Measurements from ENCODE around the gene TRIM49D2.
"Not testable (repeated sequence)": the region's sequence is repeated elsewhere in the genome, so short reads cannot be mapped to it uniquely, and the experiment has no call there.

Gene TRIM49D2

DNA sequence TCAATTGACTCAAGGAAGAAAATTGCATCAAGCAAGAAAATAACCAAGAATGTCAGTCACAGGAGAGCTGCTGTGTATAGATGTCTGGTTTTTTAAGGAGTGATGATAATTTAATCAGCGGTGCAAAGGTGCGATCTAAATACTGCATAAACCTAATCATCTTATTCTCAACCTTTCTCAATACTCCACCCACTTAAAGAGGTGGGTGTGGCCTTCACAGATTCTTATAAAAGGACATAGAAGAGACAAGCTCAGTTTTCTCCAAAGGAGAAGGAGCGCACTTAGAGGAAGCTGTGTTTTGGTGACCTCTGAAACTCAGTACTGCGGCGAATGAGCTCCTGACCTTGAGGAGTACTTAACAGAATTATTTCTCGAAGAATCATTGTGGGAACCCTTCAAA, at the start of gene TRIM49D2:
TRIM49D2 (plus strand) TSS at position 301 of the 400 bp plus-strand sequence. CDS start 2,698 bp downstream, outside the sequence.
- not testable (repeated sequence) for DNase-seq

DNA sequence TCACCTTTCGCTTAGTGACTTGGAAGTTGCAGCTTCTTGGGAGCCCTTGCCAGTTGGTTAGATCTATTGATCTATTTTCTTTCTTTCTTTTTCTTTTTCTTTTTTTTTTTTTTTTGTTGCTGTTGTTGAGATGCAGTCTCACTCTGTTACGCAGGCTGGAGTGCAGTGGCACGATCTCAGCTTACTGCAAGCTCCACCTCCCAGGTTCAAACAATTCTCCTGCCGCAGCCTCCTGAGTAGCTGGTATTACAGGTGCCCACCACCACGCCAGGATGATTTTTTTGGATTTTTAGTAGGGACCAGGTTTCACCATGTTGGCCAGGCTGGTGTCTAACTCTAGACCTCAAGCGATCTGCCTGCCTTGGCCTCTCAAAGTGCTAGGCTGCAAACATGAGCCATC, 46.4 kb upstream of the TRIM49D2 start:
- not testable (repeated sequence) for DNase-seq

DNA sequence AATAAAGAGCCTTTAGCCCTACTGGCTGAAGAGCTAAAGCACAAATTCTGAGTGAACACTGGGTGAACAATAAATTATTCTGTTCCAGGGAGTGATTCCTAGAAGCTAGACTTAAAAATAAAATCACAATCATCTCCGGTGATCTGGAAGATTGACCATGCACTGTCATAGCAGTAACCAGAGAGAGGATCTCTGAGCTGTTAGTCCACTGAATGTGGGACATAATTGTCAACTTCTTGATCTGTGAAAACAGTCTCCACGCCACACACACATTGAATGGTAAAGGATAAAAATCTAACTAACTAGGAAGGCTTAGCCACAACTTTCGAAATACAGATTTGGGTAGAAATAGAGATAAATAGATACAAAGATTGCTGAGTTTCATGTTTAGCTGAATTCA, 30.6 kb upstream of the TRIM49D2 start:
- DNase-seq, result not testable (repeated sequence)

DNA sequence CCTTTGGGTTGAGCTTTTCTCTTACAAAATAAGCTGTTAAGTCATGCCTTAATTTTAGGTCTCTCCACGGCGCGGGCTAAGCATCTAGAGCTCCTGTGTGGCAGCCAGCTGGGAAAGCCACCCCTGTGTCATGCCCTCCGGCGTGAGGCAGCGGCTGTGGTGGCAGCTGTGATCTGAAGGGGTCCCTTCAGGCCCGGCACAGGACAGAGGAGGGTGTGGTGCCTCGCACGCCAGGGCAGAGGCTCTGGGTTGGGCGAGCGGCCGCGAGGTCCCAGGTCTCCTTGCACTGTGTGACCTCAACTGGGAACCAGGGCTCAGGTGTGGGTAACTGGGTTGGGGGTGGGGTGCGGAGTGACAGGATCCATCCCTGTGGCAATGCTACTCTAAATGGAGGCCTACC, 23.1 kb upstream of the TRIM49D2 start:
- not testable (repeated sequence) for DNase-seq

DNA sequence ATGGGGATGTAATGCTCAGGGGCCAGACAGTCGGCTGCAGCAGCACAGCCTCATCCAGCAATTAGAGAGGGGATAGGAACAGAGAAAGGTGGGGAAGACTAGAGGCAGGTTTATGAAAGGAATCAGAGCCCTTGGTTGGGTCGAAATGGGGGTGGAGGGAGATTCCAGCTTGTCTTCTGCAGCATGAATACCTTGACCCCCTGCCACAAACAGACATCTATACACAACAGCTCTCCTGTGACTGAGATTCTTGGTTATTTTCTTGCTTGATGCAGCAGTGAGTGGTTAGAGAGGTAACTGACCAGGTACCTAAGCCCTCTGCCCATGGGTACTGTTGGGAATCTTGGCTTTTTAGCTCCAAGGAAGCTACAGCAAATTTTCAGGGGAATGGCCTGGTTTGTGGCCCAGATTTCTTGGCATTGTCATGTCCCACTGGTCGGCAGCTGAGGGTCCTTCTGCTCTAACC, 1.6 kb upstream of the TRIM49D2 start, which contains the start of gene TRIM49D1:
TRIM49D1 (minus strand) TSS at position 51 of the 466 bp plus-strand sequence. CDS start 4,535 bp downstream, outside the sequence.
- no peak for DNase-seq

DNA sequence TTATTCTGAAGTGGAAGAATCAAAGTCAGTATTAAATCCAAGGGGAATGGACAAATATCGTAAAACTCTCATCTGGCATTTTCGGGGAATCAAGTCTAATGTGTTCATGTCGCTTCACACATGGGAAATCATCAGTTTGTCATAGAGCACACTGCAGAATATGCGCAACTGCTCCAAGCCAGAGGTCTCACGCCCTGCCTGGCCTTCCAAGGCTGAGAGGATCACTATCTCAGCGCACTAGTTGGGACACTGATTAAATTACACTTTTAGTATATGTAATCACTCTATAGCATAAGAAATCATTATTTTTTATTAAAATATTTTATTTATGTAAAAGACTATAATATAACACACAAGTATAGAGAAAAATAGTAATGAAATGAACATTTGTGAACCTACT, 37.0 kb downstream of the TRIM49D2 start:
- DNase-seq, result not testable (repeated sequence)

DNA sequence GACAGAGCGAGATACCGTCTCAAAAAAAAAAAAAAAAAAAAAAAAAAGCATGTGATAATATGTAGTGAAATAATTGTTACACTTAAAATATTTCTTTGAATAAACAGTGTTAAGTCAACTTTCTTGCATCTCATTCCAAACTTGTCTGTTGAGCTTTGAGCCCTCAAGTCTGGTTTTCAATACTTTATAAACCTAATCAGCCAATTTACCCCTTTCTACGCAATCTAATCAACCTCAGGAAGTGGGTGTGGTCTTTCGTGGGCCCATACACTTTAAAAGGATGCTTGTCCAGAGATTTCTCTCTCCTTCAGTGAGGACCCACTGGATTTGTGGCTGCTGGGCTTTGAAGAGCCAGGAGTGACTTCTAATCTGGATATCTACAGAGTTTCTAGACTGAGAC, 41.9 kb downstream of the TRIM49D2 start, which contains the start of gene TRIM64:
TRIM64 (plus strand) TSS at position 301 of the 400 bp plus-strand sequence. CDS start 2,467 bp downstream, outside the sequence.
- not testable (repeated sequence) for DNase-seq
